DOHH2 (cell line): ENCODE results near the gene AHRR.
"Not testable (repeated sequence)": the region's sequence is repeated elsewhere in the genome, so short reads cannot be mapped to it uniquely, and the experiment has no call there.

Source experiments
- H3F3A ChIP-seq: fragments of 200-600 bp; sonication (generic), shearing (Covaris generic); 2 replicates; pipeline ENCODE4 v1.6.0; 2016; ENCODE audit warnings: antibody characterized with exemption, mild to moderate bottlenecking; ENCODE audit not compliant: control insufficient read depth, insufficient read depth
- H3K27ac ChIP-seq: fragments of 200-600 bp; sonication (generic); 2 replicates; pipeline ENCODE4 v1.5.1; 2014; ENCODE audit warnings: low read depth, mild to moderate bottlenecking, low read length, moderate library complexity
- H3K27me3 ChIP-seq: fragments of 200-600 bp; sonication (generic); 2 replicates; pipeline ENCODE4 v1.6.1; 2014; ENCODE audit warnings: mild to moderate bottlenecking, low read length, mixed read lengths; ENCODE audit not compliant: control insufficient read depth
- H3K36me3 ChIP-seq: fragments of 200-600 bp; sonication (generic); 2 replicates; pipeline ENCODE4 v1.6.1; 2014; ENCODE audit warnings: mild to moderate bottlenecking, low read length, moderate library complexity, mixed read lengths; ENCODE audit not compliant: control insufficient read depth
- H3K4me1 ChIP-seq: fragments of 200-600 bp; sonication (generic); 2 replicates; pipeline ENCODE4 v1.6.1; 2014; ENCODE audit warnings: mild to moderate bottlenecking, low read length, mixed read lengths; ENCODE audit not compliant: control insufficient read depth
- H3K4me2 ChIP-seq: fragments of 200-600 bp; sonication (generic); 2 replicates; pipeline ENCODE4 v1.6.0; 2014; ENCODE audit warnings: mild to moderate bottlenecking, low read length, moderate library complexity
- H3K4me3 ChIP-seq: fragments of 200-600 bp; sonication (generic); 2 replicates; pipeline ENCODE4 v1.5.1; 2014; ENCODE audit warnings: mild to moderate bottlenecking, low read length, mixed read lengths
- H3K79me2 ChIP-seq: fragments of 200-600 bp; sonication (generic); 2 replicates; pipeline ENCODE4 v1.6.1; 2014; ENCODE audit warnings: mild to moderate bottlenecking, low read length, mixed read lengths; ENCODE audit not compliant: control insufficient read depth
- H3K9me2 ChIP-seq: fragments of 200-600 bp; sonication (generic); replicated peaks from 2 replicates; pipeline ENCODE4 v1.6.1; 2014; ENCODE audit warnings: mild to moderate bottlenecking, low read length, mixed read lengths; ENCODE audit not compliant: control insufficient read depth
- H3K9me3 ChIP-seq: fragments of 200-600 bp; sonication (generic); 2 replicates; pipeline ENCODE4 v1.6.1; 2014; ENCODE audit warnings: antibody characterized with exemption, low read length, mixed read lengths; ENCODE audit not compliant: control insufficient read depth, insufficient read depth
- H4K20me1 ChIP-seq: fragments of 200-600 bp; sonication (generic); 2 replicates; pipeline ENCODE4 v1.6.0; 2014; ENCODE audit warnings: low read depth, mild to moderate bottlenecking, antibody characterized with exemption, low read length, moderate library complexity; ENCODE audit not compliant: control insufficient read depth, insufficient read depth
- EZH2phosphoT487 ChIP-seq: fragments of 200-600 bp; sonication (generic); IDR thresholded peaks from 2 replicates; pipeline ENCODE4 v1.6.1; 2017; ENCODE audit warnings: borderline replicate concordance, mild to moderate bottlenecking, antibody characterized with exemption, low read length, moderate library complexity, mixed read lengths
- TF ChIP-seq, protein P1 (sequence below): fragments of 200-600 bp; sonication (generic); IDR thresholded peaks from one replicate; pipeline ENCODE4 v1.5.1; 2014; ENCODE audit warnings: antibody characterized with exemption, mild to moderate bottlenecking, low read depth, low read length; ENCODE audit not compliant: poor library complexity, severe bottlenecking

AHRR gene

GRCh38 chr5:302416-302815 is 19.1 kb upstream of the AHRR start:
- Histone ChIP-seq H3K79me2 (peaks cover 25% of the 10 kb centered on the region), H3K36me3 (peaks cover 16% of the 10 kb centered on the region; the same call in 1 of the 2 replicates)
- not testable (repeated sequence) for H4K20me1 ChIP-seq, H3K9me3 ChIP-seq, H3K4me3 ChIP-seq, H3K27ac ChIP-seq, H3F3A ChIP-seq, H3K4me1 ChIP-seq, H3K4me2 ChIP-seq, H3K27me3 ChIP-seq, H3K9me2 ChIP-seq

- Histone ChIP-seq H3K9me2 (no peaks in the 10 kb centered on the region), H3K27me3 (no peaks in the 10 kb centered on the region), H3K79me2 (peaks cover 25% of the 10 kb centered on the region), H3F3A (no peaks in the 10 kb centered on the region), H3K4me2 (no peak overlapping the region), H3K9me3 (no peaks in the 10 kb centered on the region), H3K36me3 (peaks cover 17% of the 10 kb centered on the region; the same call in 1 of the 2 replicates), H3K27ac (no peak overlapping the region), H3K4me1 (no peaks in the 10 kb centered on the region), H4K20me1 (no peaks in the 10 kb centered on the region), H3K4me3 (no peak overlapping the region)
- TF ChIP-seq, protein P1, sequence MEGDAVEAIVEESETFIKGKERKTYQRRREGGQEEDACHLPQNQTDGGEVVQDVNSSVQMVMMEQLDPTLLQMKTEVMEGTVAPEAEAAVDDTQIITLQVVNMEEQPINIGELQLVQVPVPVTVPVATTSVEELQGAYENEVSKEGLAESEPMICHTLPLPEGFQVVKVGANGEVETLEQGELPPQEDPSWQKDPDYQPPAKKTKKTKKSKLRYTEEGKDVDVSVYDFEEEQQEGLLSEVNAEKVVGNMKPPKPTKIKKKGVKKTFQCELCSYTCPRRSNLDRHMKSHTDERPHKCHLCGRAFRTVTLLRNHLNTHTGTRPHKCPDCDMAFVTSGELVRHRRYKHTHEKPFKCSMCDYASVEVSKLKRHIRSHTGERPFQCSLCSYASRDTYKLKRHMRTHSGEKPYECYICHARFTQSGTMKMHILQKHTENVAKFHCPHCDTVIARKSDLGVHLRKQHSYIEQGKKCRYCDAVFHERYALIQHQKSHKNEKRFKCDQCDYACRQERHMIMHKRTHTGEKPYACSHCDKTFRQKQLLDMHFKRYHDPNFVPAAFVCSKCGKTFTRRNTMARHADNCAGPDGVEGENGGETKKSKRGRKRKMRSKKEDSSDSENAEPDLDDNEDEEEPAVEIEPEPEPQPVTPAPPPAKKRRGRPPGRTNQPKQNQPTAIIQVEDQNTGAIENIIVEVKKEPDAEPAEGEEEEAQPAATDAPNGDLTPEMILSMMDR = no peak
- TF ChIP-seq EZH2phosphoT487 = no peak
Measured at GRCh38 chr5:302966-303365, 18.5 kb upstream of the AHRR start.

- Histone ChIP-seq H3K36me3 (peaks cover 17% of the 10 kb centered on the region; the same call in 1 of the 2 replicates), H3K79me2 (peaks cover 30% of the 10 kb centered on the region)
- H3K27me3 ChIP-seq, H3K27ac ChIP-seq, H3K9me2 ChIP-seq, H3K9me3 ChIP-seq, H3K4me3 ChIP-seq, H3K4me2 ChIP-seq, H3K4me1 ChIP-seq, H4K20me1 ChIP-seq, H3F3A ChIP-seq: not testable (repeated sequence)
Measured at GRCh38 chr5:303741-304140, 17.8 kb upstream of the AHRR start.

- Histone ChIP-seq H3K4me1 (no peaks in the 10 kb centered on the region), H3K36me3 (peaks cover 17% of the 10 kb centered on the region; the same call in 1 of the 2 replicates), H3K79me2 (peaks cover 34% of the 10 kb centered on the region), H3K9me3 (no peaks in the 10 kb centered on the region), H3K4me2 (no peak overlapping the region), H3K27me3 (no peaks in the 10 kb centered on the region), H3F3A (no peaks in the 10 kb centered on the region), H3K27ac (no peak overlapping the region), H3K4me3 (no peak overlapping the region), H3K9me2 (no peaks in the 10 kb centered on the region), H4K20me1 (no peaks in the 10 kb centered on the region)
- TF ChIP-seq EZH2phosphoT487 = no peak
- TF ChIP-seq, protein P1 = no peak
Measured at GRCh38 chr5:305050-305449, 16.5 kb upstream of the AHRR start.
